Choroid plexus epithelial cell (primary cell): ENCODE results near the gene PAXX.

Source experiments
- DNase-seq: peaks from one replicate; pipeline ENCODE4 v3.0.0-alpha.2; 2010; ENCODE audit warnings: low read depth
- H3K4me3 ChIP-seq: 2 replicates; pipeline ENCODE4 v1.5.1; 2011; ENCODE audit warnings: low read depth, mild to moderate bottlenecking, control low read depth, low read length, moderate library complexity
- CTCF ChIP-seq: conservative IDR thresholded peaks from 2 replicates; pipeline ENCODE4 v1.5.1; 2011; ENCODE audit warnings: low read depth, mild to moderate bottlenecking, control low read depth, inconsistent platforms, low read length, moderate library complexity

Gene PAXX

GRCh38 chr9:137007816-137008270 is 15.6 kb downstream of the PAXX start:
- DNase-seq: no peak

DNA sequence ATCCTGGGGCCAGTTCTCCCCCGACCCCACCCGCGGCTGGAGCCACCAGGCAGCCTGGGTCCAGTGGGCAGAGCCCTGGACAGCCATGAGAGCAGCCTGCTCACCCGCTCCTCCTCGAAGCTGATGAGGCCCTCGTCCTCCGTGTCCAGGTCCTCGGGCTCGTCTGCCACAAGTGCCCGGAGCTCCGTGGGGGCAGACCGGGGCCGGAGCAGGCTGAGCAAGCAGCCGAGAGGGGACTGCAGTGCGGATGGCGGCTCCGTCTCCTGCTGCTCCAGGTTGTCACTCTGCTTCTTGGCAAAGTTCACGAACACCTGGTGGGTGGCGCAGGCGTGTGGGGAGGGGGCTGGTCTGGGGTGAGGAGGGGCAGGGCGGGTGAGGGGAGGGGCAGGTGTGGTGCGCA is 16.1 kb downstream of the PAXX start:
- no peak overlapping the region for H3K4me3 ChIP-seq
- TF ChIP-seq CTCF: no peak
- no peak for DNase-seq

More at GRCh38 chr9:137007816-137008270, 15.6 kb downstream of the PAXX start:
- TF ChIP-seq CTCF: no peak
- no peak overlapping the region for H3K4me3 ChIP-seq

GRCh38 chr9:137009217-137009616 is 17.0 kb downstream of the PAXX start:
- TF ChIP-seq CTCF: no peak
- DNase-seq: no peak
- H3K4me3 ChIP-seq: no peak overlapping the region

DNA sequence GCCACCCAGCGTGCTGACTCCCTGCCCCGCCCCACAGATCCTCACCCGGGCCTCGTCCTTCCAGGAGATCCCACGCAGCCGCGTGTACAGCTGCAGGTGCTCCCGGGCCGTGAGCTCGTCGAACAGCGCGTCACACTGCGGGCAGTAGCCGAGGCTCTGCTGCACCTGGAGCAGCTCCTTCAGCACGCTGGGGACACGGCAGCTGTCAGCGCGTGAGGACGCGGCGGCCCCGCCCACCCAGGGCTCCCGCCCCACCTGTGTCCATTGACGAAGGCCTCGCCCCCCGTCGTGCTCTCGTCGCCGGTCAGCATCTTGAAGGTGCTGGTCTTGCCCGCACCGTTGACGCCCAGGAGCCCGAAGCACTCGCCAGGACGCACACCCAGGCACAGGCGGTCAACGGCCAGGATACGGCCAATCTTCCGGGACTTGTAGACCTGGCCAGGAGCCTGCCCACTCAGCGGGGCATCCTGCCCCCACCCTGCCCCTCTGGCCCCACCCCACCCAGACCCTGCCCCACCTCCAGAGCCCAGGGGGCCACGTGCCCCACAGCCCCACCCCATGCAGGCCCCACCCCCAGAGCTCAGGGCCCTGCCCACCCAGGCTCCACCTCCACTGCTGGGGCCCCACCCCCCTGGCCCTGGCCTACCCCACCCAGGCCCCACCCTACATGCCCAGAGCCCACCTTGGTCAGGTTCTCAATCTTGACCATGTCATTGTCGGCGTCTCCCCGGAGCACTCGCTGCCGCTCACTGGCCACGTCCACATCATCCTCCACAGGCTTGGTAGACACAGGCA is 17.9 kb downstream of the PAXX start:
- no peak for DNase-seq
- no peak overlapping the region for H3K4me3 ChIP-seq
- TF ChIP-seq CTCF: no peak

DNA sequence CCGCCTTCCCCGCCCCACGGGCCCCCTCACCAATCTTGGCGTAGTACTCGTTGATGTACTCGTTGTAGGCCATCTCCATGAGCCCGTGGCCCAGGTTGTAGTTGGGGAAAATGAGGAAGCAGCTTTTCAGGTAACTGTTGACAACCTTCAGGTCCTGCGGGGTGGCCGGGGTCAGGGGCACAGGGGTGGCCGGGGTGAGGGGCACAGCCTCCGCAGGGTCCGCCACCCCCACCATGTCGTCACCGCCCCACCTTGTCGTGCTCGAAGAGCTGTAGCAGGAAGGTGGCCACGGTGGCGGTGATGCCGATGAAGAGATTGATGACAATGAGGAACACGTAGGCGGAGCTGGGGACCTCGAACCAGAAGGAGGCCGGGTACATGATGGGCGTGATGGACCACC is 18.9 kb downstream of the PAXX start:
- TF ChIP-seq CTCF: no peak
- no peak overlapping the region for H3K4me3 ChIP-seq
- no peak for DNase-seq

DNA sequence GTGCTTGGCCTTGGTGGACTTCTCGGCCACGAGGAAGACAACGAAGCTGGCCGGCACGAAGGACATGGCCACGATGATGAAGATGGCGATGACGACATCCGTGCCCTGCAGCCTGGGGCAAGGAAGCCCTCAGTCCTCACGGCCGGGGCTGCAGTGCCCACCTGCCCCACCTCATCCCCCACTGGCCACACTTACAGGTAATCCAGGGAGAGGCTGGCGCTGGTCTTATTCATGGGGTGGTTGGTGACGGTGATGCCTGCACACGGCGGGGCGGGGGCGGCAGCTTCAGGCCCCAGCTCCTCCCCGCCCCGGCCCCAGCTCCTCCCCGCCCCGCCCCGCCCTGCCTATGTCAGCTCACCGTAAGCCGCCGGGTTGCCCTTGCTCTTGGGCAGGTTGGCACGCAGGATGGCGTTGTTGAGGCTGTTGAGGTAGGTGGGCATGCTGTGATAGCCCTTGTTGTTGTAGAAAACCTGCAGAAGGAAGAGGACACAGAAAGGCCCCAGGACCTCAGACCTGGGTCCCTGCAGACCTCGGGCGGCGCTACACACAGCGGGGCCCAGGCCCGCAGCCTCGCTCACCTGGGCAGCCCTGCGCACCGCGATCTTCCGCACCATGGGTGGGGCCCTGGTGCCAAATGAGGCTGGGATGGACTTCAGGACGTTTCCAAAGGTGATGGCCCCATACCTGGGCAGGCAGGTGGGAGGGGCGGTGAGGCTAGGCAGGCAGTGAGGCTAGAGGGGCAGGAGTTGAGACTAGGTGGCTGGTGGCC is 19.9 kb downstream of the PAXX start:
- no peak for TF ChIP-seq CTCF
- DNase-seq: no peak
- no peak overlapping the region for H3K4me3 ChIP-seq
